PC-9 (cell line): ENCODE data around the gene FBN1. TPM values are rescaled to one million over a fixed set of nuclear protein-coding genes. Genes with fewer than 3 reads are reported as not detected.

Source experiments
- BruUV-seq: library from RNA; stranded (reverse); fragments of 400-500 nt; replicated peaks from 2 replicates; lab custom pipeline; 2021; lab: Mats Ljungman, UMichigan
- CTCF ChIA-PET: fragments of 300-600 bp; sonication (Branson Sonifier 250); formaldehyde crosslinking; loops from one replicate; lab custom pipeline; 2022; ENCODE audit warnings: antibody characterized with exemption; lab: Charles Lee
- POLR2A ChIA-PET: fragments of 300-600 bp; sonication (Branson Sonifier 250); formaldehyde crosslinking; loops from one replicate; lab custom pipeline; 2022; ENCODE audit warnings: antibody characterized with exemption; ENCODE audit not compliant: unreplicated experiment; lab: Charles Lee
- DNase-seq, 2 experiments: peaks; one replicate each; pipeline versions ENCODE4 v3.0.0 to v3.0.0-alpha.2; 2015 to 2022; ENCODE audit warnings: mixed read lengths in 1 of 2
- H2AFZ ChIP-seq: fragments of 200-600 bp; sonication (generic); 2 replicates; pipeline ENCODE4 v1.8.1; 2017; ENCODE audit warnings: antibody characterized with exemption
- H3F3A ChIP-seq: fragments of 200-600 bp; sonication (generic); 2 replicates; pipeline ENCODE4 v1.8.1; 2017; ENCODE audit warnings: antibody characterized with exemption, mild to moderate bottlenecking, low read depth; ENCODE audit not compliant: insufficient read depth
- H3K27ac ChIP-seq: fragments of 200-600 bp; sonication (generic); 2 replicates; pipeline ENCODE4 v1.6.1; 2016; ENCODE audit warnings: mixed run types
- H3K27me3 ChIP-seq: fragments of 200-600 bp; sonication (generic); 2 replicates; pipeline ENCODE4 v1.6.1; 2016; ENCODE audit warnings: low read depth, mixed run types; ENCODE audit not compliant: insufficient read depth
- H3K36me3 ChIP-seq: fragments of 200-600 bp; sonication (generic); 2 replicates; pipeline ENCODE4 v1.6.1; 2016; ENCODE audit warnings: low read depth, mixed run types
- H3K4me1 ChIP-seq: fragments of 200-600 bp; sonication (generic); replicated peaks from 2 replicates; pipeline ENCODE4 v1.6.1; 2016; ENCODE audit warnings: mixed run types; ENCODE audit not compliant: insufficient read depth
- H3K4me2 ChIP-seq: fragments of 200-600 bp; sonication (generic); 2 replicates; pipeline ENCODE4 v1.6.1; 2017; ENCODE audit warnings: mixed run types
- H3K4me3 ChIP-seq: fragments of 200-600 bp; sonication (generic); 2 replicates; pipeline ENCODE4 v1.6.1; 2016; ENCODE audit warnings: mixed run types
- H3K79me2 ChIP-seq: fragments of 200-600 bp; sonication (generic); 2 replicates; pipeline ENCODE4 v1.6.1; 2017; ENCODE audit warnings: low read depth, mixed run types
- H3K9me2 ChIP-seq: fragments of 200-600 bp; sonication (generic); 2 replicates; pipeline ENCODE4 v1.8.1; 2017; ENCODE audit warnings: mild to moderate bottlenecking; ENCODE audit not compliant: insufficient read depth
- H3K9me3 ChIP-seq: fragments of 200-600 bp; sonication (generic); 2 replicates; pipeline ENCODE4 v1.8.1; 2016; ENCODE audit warnings: low read depth; ENCODE audit not compliant: insufficient read depth
- H4K20me1 ChIP-seq: fragments of 200-600 bp; sonication (generic); 2 replicates; pipeline ENCODE4 v1.8.1; 2017; ENCODE audit not compliant: insufficient read depth
- EZH2 ChIP-seq: fragments of 200-600 bp; sonication (generic); IDR thresholded peaks from 2 replicates; pipeline ENCODE4 v1.8.0; 2017; ENCODE audit warnings: antibody characterized with exemption, low read depth
- intact Hi-C: fragments of 100-400 bp; cut with micrococcal nuclease; formaldehyde crosslinking; loops from one replicate; pipeline ENCODE4 v1.10.0; 2022; ENCODE audit not compliant: unreplicated experiment
- total RNA-seq: library from RNA; stranded (reverse); gene quantifications from 2 replicates; pipeline ENCODE4 v1.2.3, GENCODE V29; 2021
- TF ChIP-seq, protein P1 (sequence below): fragments of 200-600 bp; sonication (generic); conservative IDR thresholded peaks from 2 replicates; pipeline ENCODE4 v1.6.1; 2017; ENCODE audit warnings: mixed run types, antibody characterized with exemption, mild to moderate bottlenecking, moderate library complexity

The FBN1 gene
- total RNA-seq, 1 experiment from 2014 or later: 1.3 TPM

DNA sequence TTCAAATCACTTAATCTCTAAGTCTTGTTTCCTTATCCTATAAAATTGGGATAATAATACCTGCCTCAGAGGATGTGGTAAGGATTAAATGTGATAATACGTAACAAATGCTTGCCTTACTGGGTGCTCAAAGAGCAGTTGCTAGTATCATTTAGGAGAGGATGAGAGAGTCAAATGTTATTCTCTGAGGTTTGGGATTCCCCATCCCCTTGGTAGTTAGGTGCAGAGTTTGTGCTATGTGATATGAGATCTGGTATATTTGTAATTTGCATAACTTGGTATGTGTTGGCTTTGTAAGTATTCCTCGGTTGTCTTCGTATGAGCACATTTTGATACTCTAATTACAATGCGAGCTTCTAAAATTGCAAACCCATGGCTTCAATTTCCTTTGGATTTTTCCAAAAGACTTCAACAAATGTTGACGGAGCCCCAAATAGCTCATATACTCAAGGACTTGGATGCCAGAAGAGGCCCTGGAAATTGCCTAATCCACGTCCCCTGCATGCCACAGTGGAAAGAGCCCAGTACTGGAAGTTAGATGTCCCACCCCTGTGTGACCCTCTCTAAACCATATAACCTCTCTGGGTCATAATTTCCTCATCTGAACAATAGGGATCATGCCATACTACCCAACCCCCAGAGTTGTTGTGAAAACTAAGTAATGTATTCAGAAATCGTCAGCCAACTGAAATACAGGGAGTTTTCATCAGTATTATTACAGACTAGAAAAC is 85.0 kb downstream of the FBN1 start:
- no peaks in the 10 kb centered on the region for H3F3A ChIP-seq
- H3K9me3 ChIP-seq: no peaks in the 10 kb centered on the region
- TF ChIP-seq, protein P1, sequence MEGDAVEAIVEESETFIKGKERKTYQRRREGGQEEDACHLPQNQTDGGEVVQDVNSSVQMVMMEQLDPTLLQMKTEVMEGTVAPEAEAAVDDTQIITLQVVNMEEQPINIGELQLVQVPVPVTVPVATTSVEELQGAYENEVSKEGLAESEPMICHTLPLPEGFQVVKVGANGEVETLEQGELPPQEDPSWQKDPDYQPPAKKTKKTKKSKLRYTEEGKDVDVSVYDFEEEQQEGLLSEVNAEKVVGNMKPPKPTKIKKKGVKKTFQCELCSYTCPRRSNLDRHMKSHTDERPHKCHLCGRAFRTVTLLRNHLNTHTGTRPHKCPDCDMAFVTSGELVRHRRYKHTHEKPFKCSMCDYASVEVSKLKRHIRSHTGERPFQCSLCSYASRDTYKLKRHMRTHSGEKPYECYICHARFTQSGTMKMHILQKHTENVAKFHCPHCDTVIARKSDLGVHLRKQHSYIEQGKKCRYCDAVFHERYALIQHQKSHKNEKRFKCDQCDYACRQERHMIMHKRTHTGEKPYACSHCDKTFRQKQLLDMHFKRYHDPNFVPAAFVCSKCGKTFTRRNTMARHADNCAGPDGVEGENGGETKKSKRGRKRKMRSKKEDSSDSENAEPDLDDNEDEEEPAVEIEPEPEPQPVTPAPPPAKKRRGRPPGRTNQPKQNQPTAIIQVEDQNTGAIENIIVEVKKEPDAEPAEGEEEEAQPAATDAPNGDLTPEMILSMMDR: no peak
- no peak for TF ChIP-seq EZH2
- no peak overlapping the region for H3K27ac ChIP-seq
- peaks cover 10% of the 10 kb centered on the region for H3K4me1 ChIP-seq
- no peak overlapping the region for H3K4me3 ChIP-seq
- CTCF ChIA-PET: no interaction called here
- H4K20me1 ChIP-seq: no peaks in the 10 kb centered on the region
- H3K36me3 ChIP-seq: no peaks in the 10 kb centered on the region
- H2AFZ ChIP-seq: no peak overlapping the region
- DNase-seq: no peak
- no peaks in the 10 kb centered on the region for H3K27me3 ChIP-seq
- POLR2A ChIA-PET: no interaction called here
- H3K4me2 ChIP-seq: no peak overlapping the region
- H3K9me2 ChIP-seq: no peaks in the 10 kb centered on the region
- no peaks in the 10 kb centered on the region for H3K79me2 ChIP-seq
- no TSS peak for BruUV-seq
- intact Hi-C loops: no loop called here

DNA sequence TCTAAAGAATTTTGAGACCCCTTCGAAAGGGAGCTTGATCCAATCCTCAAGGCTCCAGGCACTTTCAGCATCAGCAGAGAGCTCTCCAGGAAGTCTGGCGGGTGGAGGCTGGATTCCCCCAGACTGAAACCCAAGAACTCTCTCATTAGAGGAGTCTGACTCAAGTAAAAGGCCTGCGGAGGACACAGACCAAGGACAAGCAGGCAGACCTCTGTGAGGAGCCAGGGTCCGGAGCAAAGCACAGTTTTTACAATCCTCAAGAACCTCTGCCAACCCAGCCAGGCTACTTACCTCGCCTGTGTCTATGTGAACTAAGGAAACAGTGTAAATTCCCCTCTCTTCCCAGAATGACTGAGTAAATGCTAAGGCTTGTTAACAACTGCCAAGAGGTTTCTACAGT is 86.2 kb downstream of the FBN1 start:
- no peaks in the 10 kb centered on the region for H3K9me3 ChIP-seq
- no peak for DNase-seq
- POLR2A ChIA-PET: no interaction called here
- no peak overlapping the region for H3K4me3 ChIP-seq
- H3K9me2 ChIP-seq: no peaks in the 10 kb centered on the region
- H3K79me2 ChIP-seq: no peaks in the 10 kb centered on the region
- H3K27me3 ChIP-seq: no peaks in the 10 kb centered on the region
- TF ChIP-seq, protein P1: no peak
- no peak for TF ChIP-seq EZH2
- CTCF ChIA-PET: no interaction called here
- BruUV-seq: no TSS peak
- no peaks in the 10 kb centered on the region for H3K36me3 ChIP-seq
- H4K20me1 ChIP-seq: no peaks in the 10 kb centered on the region
- intact Hi-C loops: no loop called here
- H3K4me1 ChIP-seq: no peaks in the 10 kb centered on the region
- H3F3A ChIP-seq: no peaks in the 10 kb centered on the region
- H2AFZ ChIP-seq: no peak overlapping the region
- no peak overlapping the region for H3K27ac ChIP-seq
- H3K4me2 ChIP-seq: no peak overlapping the region

DNA sequence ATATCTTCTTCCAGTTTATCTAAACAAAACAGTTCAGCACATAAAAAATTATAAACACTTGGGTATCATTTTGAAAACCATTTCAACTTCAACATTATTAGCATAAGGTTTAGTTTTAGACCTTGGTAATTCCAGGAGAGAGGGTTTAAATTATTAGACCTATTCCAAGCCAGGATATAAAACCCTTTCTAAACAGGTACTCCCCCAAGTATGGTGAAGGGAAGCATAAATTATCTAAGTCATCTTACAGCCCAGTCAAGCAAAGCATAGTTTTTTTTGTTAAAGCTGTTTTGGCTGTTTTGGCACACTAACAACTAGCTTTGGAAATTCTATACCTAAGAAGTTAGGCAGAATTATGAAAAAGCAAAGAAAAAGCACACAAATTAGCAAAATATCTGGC is 87.3 kb downstream of the FBN1 start:
- Histone ChIP-seq H3K79me2 (no peaks in the 10 kb centered on the region), H3F3A (no peaks in the 10 kb centered on the region), H4K20me1 (no peaks in the 10 kb centered on the region), H3K9me3 (no peaks in the 10 kb centered on the region), H2AFZ (no peak overlapping the region), H3K4me1 (no peaks in the 10 kb centered on the region), H3K4me3 (no peak overlapping the region), H3K9me2 (no peaks in the 10 kb centered on the region), H3K36me3 (no peaks in the 10 kb centered on the region), H3K27ac (no peak overlapping the region), H3K27me3 (no peaks in the 10 kb centered on the region), H3K4me2 (no peak overlapping the region)
- no peak for DNase-seq
- POLR2A ChIA-PET: no interaction called here
- intact Hi-C loops: no loop called here
- TF ChIP-seq EZH2: no peak
- TF ChIP-seq, protein P1: no peak
- CTCF ChIA-PET: no interaction called here
- BruUV-seq: no TSS peak
